ENCODE results near the gene GOLGA6A.

GOLGA6A gene

DNA sequence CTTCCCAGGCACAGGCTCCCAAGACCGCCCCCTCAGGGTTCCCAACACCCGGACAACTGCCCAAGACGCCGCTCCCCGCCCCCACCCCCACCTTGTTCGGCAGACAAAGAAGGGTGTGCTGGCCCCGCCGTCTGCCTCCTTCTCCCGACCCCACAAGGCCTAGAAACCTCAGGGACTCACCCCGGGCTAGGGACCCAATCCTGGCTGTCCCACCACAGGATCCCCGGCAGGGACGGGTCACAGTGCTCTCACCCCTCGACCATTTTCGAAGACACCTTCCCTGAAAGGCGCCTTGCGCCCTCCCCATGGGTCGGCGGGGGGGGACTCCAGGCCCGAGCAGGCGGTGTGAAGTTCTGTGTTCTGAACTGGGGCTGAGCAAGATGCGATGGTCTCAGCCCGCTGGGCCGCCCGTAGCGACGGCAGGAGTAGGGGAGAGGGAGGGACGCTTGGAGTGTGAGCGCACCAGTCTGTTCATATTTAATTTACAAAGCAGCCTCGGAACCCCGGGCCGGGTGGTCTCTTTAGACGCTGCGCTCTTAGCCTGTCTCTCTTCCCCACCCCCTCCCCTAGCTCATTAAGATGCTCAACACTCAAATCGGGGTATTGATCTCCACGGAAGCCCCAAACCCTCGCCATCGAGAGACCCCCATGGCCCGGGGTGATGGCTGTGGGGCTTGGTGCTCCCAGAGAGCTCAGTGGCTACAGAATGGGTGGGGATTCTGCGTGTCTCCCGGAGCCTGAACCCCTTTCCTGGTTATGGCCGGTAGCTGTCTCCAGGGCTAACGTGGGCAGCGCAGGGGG, 46.6 kb upstream of the GOLGA6A start:
- ChIA-PET CTCF (interaction anchor here (0.7 to 5.6 kb wide), 14 partner anchors 10 to 1146 kb away, joined by 3 to 78 read pairs (median 4); no protein-coding TSS in a partner anchor), POLR2A (no interaction called here)
- TF ChIP-seq, protein P1, sequence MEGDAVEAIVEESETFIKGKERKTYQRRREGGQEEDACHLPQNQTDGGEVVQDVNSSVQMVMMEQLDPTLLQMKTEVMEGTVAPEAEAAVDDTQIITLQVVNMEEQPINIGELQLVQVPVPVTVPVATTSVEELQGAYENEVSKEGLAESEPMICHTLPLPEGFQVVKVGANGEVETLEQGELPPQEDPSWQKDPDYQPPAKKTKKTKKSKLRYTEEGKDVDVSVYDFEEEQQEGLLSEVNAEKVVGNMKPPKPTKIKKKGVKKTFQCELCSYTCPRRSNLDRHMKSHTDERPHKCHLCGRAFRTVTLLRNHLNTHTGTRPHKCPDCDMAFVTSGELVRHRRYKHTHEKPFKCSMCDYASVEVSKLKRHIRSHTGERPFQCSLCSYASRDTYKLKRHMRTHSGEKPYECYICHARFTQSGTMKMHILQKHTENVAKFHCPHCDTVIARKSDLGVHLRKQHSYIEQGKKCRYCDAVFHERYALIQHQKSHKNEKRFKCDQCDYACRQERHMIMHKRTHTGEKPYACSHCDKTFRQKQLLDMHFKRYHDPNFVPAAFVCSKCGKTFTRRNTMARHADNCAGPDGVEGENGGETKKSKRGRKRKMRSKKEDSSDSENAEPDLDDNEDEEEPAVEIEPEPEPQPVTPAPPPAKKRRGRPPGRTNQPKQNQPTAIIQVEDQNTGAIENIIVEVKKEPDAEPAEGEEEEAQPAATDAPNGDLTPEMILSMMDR (IDR thresholded peaks at IDR 0.05; ENCODE audit: control extremely low read depth, extremely low read depth, low read depth, missing control alignments) = no peak
- no peak for DNase-seq (ENCODE audit: extremely low spot score)

- TF ChIP-seq, protein P1 (IDR thresholded peaks at IDR 0.05; ENCODE audit: control extremely low read depth, extremely low read depth, low read depth, missing control alignments) = no peak
- POLR2A ChIA-PET = no interaction called here
- CTCF ChIA-PET = interaction anchor here (0.7 to 5.6 kb wide), 17 partner anchors 9 to 1146 kb away, joined by 3 to 78 read pairs (median 3); no protein-coding TSS in a partner anchor
- no peak for DNase-seq (ENCODE audit: extremely low spot score)
Measured at GRCh38 chr15:74127954-74128784, 45.8 kb upstream of the GOLGA6A start.

DNA sequence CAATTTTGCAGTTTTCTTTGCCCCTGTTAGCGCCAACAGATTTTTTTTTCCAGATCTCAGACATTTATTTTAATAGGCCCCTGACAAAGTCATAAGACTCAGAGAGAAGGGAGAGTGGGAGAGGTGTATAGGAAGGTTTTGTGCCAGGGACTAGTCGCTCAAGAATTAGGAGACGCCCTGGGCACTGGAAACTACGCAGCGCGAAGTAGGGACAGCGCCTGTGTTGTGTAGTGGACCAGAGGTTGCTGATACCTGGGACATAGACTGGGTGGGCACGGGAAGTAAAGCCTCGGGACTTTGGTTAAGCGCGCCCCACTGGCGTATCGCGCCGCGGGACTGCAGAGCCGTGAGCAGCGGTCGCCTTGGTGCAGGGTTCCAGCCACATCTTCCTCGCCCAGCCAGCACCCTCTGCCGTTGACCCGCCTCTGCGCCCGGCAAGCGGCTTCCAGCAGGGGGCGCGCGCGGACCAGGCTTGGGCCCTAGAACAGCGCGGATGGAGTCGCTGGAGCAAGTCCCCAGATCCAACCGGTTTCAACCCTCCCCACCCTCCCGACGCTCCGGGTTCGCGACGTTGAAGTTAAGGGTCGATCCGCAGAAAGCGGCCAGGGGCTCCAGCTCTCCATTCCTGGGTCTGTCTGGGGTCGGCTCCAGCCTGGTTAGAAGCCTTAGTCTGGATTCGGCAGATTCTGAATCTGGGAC, 45.1 kb upstream of the GOLGA6A start:
- CTCF ChIA-PET = interaction anchor here (0.7 to 5.6 kb wide), 16 partner anchors 8 to 194 kb away, joined by 3 to 78 read pairs (median 4); partner anchors contain the start of gene CCDC33
- DNase-seq (ENCODE audit: extremely low spot score) = peak; percentile 83
- POLR2A ChIA-PET = no interaction called here
- TF ChIP-seq, protein P1 (IDR thresholded peaks at IDR 0.05; ENCODE audit: control extremely low read depth, extremely low read depth, low read depth, missing control alignments) = peak; percentile 100

GRCh38 chr15:74124759-74125158, 42.4 kb upstream of the GOLGA6A start:
- TF ChIP-seq, protein P1 (IDR thresholded peaks at IDR 0.05; ENCODE audit: control extremely low read depth, extremely low read depth, low read depth, missing control alignments) = no peak
- ChIA-PET POLR2A (no interaction called here), CTCF (interaction anchor here (1.1 to 5.6 kb wide), 4 partner anchors 178 to 196 kb away, joined by 4 to 78 read pairs (median 12); no protein-coding TSS in a partner anchor)
- DNase-seq (ENCODE audit: extremely low spot score) = no peak

GRCh38 chr15:74124196-74124595, 41.8 kb upstream of the GOLGA6A start:
- DNase-seq (ENCODE audit: extremely low spot score) = no peak
- POLR2A ChIA-PET = no interaction called here
- CTCF ChIA-PET = interaction anchor here (1.0 to 2.4 kb wide), 4 partner anchors 11 to 198 kb away, joined by 3 to 13 read pairs (median 6); no protein-coding TSS in a partner anchor
- TF ChIP-seq, protein P1 (IDR thresholded peaks at IDR 0.05; ENCODE audit: control extremely low read depth, extremely low read depth, low read depth, missing control alignments) = no peak

DNA sequence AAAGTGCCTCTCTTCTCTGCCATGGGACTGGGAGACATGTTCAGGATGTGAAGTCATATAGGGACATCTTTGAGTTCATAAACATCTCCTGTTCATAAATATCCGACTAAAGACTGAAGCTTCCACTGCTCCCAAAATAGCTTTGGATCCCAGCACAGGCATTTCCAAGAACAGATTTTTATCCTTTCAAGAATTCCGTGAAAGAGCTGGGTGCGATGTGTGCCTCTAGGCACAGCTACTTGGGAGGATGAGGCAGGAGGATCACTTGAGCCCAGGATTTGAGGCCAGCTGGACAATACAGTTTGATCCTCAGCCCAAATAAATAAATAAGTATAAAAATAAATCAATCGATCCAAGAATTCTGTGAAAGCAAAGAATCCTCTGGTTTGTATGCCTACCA, 41.3 kb upstream of the GOLGA6A start:
- DNase-seq (ENCODE audit: extremely low spot score) = no peak
- ChIA-PET POLR2A (no interaction called here), CTCF (interaction anchor here (1.0 to 2.7 kb wide), 5 partner anchors 10 to 199 kb away, joined by 3 to 13 read pairs (median 7); no protein-coding TSS in a partner anchor)
- TF ChIP-seq, protein P1 (IDR thresholded peaks at IDR 0.05; ENCODE audit: control extremely low read depth, extremely low read depth, low read depth, missing control alignments) = no peak

All from GM10248 (cell line).